Stimulated activated CD4-positive, alpha-beta T cell treated with anti-CD3 and anti-CD28 coated beads, Interleukin-15, amount 100 ng/mL, for 24 hours (primary cell): Measurements from ENCODE around the gene ADAMTS7.
"Not testable (repeated sequence)": the region's sequence is repeated elsewhere in the genome, so short reads cannot be mapped to it uniquely, and the experiment has no call there.

ENCODE experiments used
- DNase-seq: peaks from one replicate; pipeline ENCODE4 v3.0.0-alpha.2; 2020

Gene ADAMTS7

GRCh38 chr15:78828920-78829319 is 17.7 kb upstream of the ADAMTS7 start:
- no peak for DNase-seq

- no peak for DNase-seq
Measured at GRCh38 chr15:78822514-78822913, 11.2 kb upstream of the ADAMTS7 start.

- peak; percentile 12 for DNase-seq
Measured at GRCh38 chr15:78811825-78812183, 540 bp upstream of the ADAMTS7 start.

GRCh38 chr15:78810362-78811123 is 721 bp downstream of the ADAMTS7 start:
- peak; percentile 14 for DNase-seq

GRCh38 chr15:78810003-78810361 is 1.3 kb downstream of the ADAMTS7 start:
- DNase-seq, result no peak

- DNase-seq, result peak; percentile 37
Measured at GRCh38 chr15:78808550-78808949, 2.7 kb downstream of the ADAMTS7 start.

- no peak for DNase-seq
Measured at GRCh38 chr15:78807359-78807758, 3.9 kb downstream of the ADAMTS7 start.

GRCh38 chr15:78804391-78804792 is 6.9 kb downstream of the ADAMTS7 start:
- DNase-seq, result no peak

GRCh38 chr15:78800806-78801205 is 10.5 kb downstream of the ADAMTS7 start:
- DNase-seq, result no peak

- DNase-seq, result no peak
Measured at GRCh38 chr15:78800189-78800588, 11.1 kb downstream of the ADAMTS7 start.

- DNase-seq, result not testable (repeated sequence)
Measured at GRCh38 chr15:78799102-78799501, 12.2 kb downstream of the ADAMTS7 start.

GRCh38 chr15:78798355-78798754 is 12.9 kb downstream of the ADAMTS7 start:
- DNase-seq, result not testable (repeated sequence)

GRCh38 chr15:78797951-78798350 is 13.3 kb downstream of the ADAMTS7 start:
- no peak for DNase-seq

- DNase-seq, result no peak
Measured at GRCh38 chr15:78796510-78796909, 14.8 kb downstream of the ADAMTS7 start.

GRCh38 chr15:78795043-78795442 is 16.2 kb downstream of the ADAMTS7 start:
- no peak for DNase-seq

- DNase-seq, result not testable (repeated sequence)
Measured at GRCh38 chr15:78794446-78794845, 16.8 kb downstream of the ADAMTS7 start.

- no peak for DNase-seq
Measured at GRCh38 chr15:78791357-78791756, 19.9 kb downstream of the ADAMTS7 start.

- peak; percentile 34 for DNase-seq
Measured at GRCh38 chr15:78790027-78790426, 21.2 kb downstream of the ADAMTS7 start.

GRCh38 chr15:78789615-78790014 is 21.6 kb downstream of the ADAMTS7 start:
- no peak for DNase-seq

- no peak for DNase-seq
Measured at GRCh38 chr15:78788016-78788660, 23.1 kb downstream of the ADAMTS7 start.

- not testable (repeated sequence) for DNase-seq
Measured at GRCh38 chr15:78782402-78782801, 28.9 kb downstream of the ADAMTS7 start.

- not testable (repeated sequence) for DNase-seq
Measured at GRCh38 chr15:78781381-78781780, 29.9 kb downstream of the ADAMTS7 start.

GRCh38 chr15:78779975-78780374 is 31.3 kb downstream of the ADAMTS7 start:
- not testable (repeated sequence) for DNase-seq

- not testable (repeated sequence) for DNase-seq
Measured at GRCh38 chr15:78779176-78779785, 32.0 kb downstream of the ADAMTS7 start.
